ENCODE measurements around the gene ITPR1.

The ITPR1 gene

DNA sequence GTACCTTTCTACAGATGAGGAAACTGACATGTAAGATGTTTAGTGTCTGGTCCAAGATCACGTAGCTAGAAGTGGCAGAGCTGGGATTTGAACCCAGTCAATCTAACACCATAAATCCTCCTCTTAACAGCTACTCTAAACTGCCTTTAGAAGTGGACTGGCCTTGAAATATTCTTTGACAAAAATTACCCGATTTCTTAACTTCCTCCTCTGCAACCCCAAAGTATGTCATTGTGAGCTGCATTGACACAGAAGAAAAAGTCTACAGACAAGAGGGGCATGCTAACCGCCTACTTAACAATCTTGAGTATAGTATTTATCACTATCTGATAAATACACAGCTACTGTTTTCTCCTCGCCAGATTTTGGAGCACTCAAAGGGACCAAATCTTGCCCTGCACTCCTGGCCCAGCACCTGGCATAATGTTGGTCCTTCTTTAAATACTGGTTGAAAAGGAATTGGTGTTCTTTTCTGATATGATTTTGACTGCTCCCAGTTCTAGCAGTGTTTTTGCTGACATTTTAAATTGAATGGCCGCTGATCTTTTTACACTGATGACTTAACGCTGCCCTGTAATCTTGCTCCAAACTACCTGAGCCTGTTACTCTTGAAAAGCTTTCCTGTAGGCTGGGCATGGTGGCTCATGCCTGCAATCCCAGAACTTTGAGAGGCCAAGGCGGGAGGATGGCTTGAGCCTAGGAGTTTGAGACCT is 36.9 kb downstream of the ITPR1 start:
- ATAC-seq, result no peak
- TF ChIP-seq TCF4 (CRISPR knock-in tag; IDR thresholded peaks at IDR 0.05; ENCODE audit: borderline replicate concordance), result no peak
- no peak for TF ChIP-seq OSR1 (CRISPR knock-in tag; IDR thresholded peaks at IDR 0.05)
- no peak for TF ChIP-seq CSDC2 (CRISPR knock-in tag; IDR thresholded peaks at IDR 0.05)
- TF ChIP-seq POU6F1 (CRISPR knock-in tag; IDR thresholded peaks at IDR 0.05; ENCODE audit: borderline replicate concordance, low read depth), result no peak
- TF ChIP-seq GLIS3 (CRISPR knock-in tag; IDR thresholded peaks at IDR 0.05), result no peak
- no peak for TF ChIP-seq SNAI2 (CRISPR knock-in tag; IDR thresholded peaks at IDR 0.05)
- no peak for TF ChIP-seq BACH2 (CRISPR knock-in tag; IDR thresholded peaks at IDR 0.05; ENCODE audit: borderline replicate concordance)
- no peak for TF ChIP-seq ZNF565 (CRISPR knock-in tag; conservative IDR thresholded peaks at IDR 0.05; ENCODE audit: low read depth)
- TF ChIP-seq ARNTL (CRISPR knock-in tag; IDR thresholded peaks at IDR 0.05; ENCODE audit: borderline replicate concordance, low read depth), result no peak
- TF ChIP-seq, protein P1, sequence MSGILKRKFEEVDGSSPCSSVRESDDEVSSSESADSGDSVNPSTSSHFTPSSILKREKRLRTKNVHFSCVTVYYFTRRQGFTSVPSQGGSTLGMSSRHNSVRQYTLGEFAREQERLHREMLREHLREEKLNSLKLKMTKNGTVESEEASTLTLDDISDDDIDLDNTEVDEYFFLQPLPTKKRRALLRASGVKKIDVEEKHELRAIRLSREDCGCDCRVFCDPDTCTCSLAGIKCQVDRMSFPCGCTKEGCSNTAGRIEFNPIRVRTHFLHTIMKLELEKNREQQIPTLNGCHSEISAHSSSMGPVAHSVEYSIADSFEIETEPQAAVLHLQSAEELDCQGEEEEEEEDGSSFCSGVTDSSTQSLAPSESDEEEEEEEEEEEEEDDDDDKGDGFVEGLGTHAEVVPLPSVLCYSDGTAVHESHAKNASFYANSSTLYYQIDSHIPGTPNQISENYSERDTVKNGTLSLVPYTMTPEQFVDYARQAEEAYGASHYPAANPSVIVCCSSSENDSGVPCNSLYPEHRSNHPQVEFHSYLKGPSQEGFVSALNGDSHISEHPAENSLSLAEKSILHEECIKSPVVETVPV (CRISPR knock-in tag; IDR thresholded peaks at IDR 0.05), result no peak
- TF ChIP-seq ZFP3 (CRISPR knock-in tag; IDR thresholded peaks at IDR 0.05), result no peak
- TF ChIP-seq TSHZ2 (CRISPR knock-in tag; IDR thresholded peaks at IDR 0.05), result no peak
- no peak for TF ChIP-seq TOX (CRISPR knock-in tag; IDR thresholded peaks at IDR 0.05; ENCODE audit: borderline replicate concordance)
- TF ChIP-seq ZNF70 (CRISPR knock-in tag; IDR thresholded peaks at IDR 0.05), result no peak
- no peak for TF ChIP-seq ZNF8 (CRISPR knock-in tag; IDR thresholded peaks at IDR 0.05)
- TF ChIP-seq ZFP30 (CRISPR knock-in tag; IDR thresholded peaks at IDR 0.05), result no peak
- TF ChIP-seq ISL1 (CRISPR knock-in tag; IDR thresholded peaks at IDR 0.05), result no peak

- ATAC-seq, result peak; percentile 62; the same call in 2 of the 3 replicates
- peak; percentile 65 for TF ChIP-seq ZNF8 (CRISPR knock-in tag; IDR thresholded peaks at IDR 0.05)
- TF ChIP-seq RARB (CRISPR knock-in tag; IDR thresholded peaks at IDR 0.05), result no peak
These were observed 38.4 kb downstream of the ITPR1 start for GRCh38 chr3:4531478-4532025.

- ATAC-seq, result no peak; the same call in 2 of the 3 replicates
- no peak for TF ChIP-seq GLIS3 (CRISPR knock-in tag; IDR thresholded peaks at IDR 0.05)
- no peak for TF ChIP-seq ZNF565 (CRISPR knock-in tag; conservative IDR thresholded peaks at IDR 0.05; ENCODE audit: low read depth)
- no peak for TF ChIP-seq BACH2 (CRISPR knock-in tag; IDR thresholded peaks at IDR 0.05; ENCODE audit: borderline replicate concordance)
- no peak for TF ChIP-seq OSR1 (CRISPR knock-in tag; IDR thresholded peaks at IDR 0.05)
- no peak for TF ChIP-seq SNAI2 (CRISPR knock-in tag; IDR thresholded peaks at IDR 0.05)
- no peak for TF ChIP-seq CSDC2 (CRISPR knock-in tag; IDR thresholded peaks at IDR 0.05)
- TF ChIP-seq, protein P2, sequence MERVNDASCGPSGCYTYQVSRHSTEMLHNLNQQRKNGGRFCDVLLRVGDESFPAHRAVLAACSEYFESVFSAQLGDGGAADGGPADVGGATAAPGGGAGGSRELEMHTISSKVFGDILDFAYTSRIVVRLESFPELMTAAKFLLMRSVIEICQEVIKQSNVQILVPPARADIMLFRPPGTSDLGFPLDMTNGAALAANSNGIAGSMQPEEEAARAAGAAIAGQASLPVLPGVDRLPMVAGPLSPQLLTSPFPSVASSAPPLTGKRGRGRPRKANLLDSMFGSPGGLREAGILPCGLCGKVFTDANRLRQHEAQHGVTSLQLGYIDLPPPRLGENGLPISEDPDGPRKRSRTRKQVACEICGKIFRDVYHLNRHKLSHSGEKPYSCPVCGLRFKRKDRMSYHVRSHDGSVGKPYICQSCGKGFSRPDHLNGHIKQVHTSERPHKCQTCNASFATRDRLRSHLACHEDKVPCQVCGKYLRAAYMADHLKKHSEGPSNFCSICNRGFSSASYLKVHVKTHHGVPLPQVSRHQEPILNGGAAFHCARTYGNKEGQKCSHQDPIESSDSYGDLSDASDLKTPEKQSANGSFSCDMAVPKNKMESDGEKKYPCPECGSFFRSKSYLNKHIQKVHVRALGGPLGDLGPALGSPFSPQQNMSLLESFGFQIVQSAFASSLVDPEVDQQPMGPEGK (CRISPR knock-in tag; IDR thresholded peaks at IDR 0.05; ENCODE audit: borderline replicate concordance), result no peak
- no peak for TF ChIP-seq ZFP3 (CRISPR knock-in tag; IDR thresholded peaks at IDR 0.05)
- TF ChIP-seq ESRRG (CRISPR knock-in tag; IDR thresholded peaks at IDR 0.05), result no peak
- TF ChIP-seq RARB (CRISPR knock-in tag; IDR thresholded peaks at IDR 0.05), result no peak
- TF ChIP-seq TSHZ2 (CRISPR knock-in tag; IDR thresholded peaks at IDR 0.05), result no peak
- TF ChIP-seq PPARA (CRISPR knock-in tag; IDR thresholded peaks at IDR 0.05; ENCODE audit: borderline replicate concordance), result no peak
- no peak for TF ChIP-seq ISL1 (CRISPR knock-in tag; IDR thresholded peaks at IDR 0.05)
- TF ChIP-seq ZNF8 (CRISPR knock-in tag; IDR thresholded peaks at IDR 0.05), result no peak
- TF ChIP-seq TCF4 (CRISPR knock-in tag; IDR thresholded peaks at IDR 0.05; ENCODE audit: borderline replicate concordance), result no peak
- TF ChIP-seq ZC3H10 (CRISPR knock-in tag; IDR thresholded peaks at IDR 0.05), result no peak
- no peak for TF ChIP-seq TOX (CRISPR knock-in tag; IDR thresholded peaks at IDR 0.05; ENCODE audit: borderline replicate concordance)
- no peak for TF ChIP-seq ARNTL (CRISPR knock-in tag; IDR thresholded peaks at IDR 0.05; ENCODE audit: borderline replicate concordance, low read depth)
These were observed 39.5 kb downstream of the ITPR1 start for GRCh38 chr3:4532535-4533112.

Data from SK-N-SH treated with all-trans-retinoic acid at 6 μM for 48 hours (cell line).